H9 (cell line): ENCODE measurements around the gene RABEP1. TPM values are rescaled to one million over a fixed set of nuclear protein-coding genes. Genes with fewer than 3 reads are reported as not detected.

ENCODE experiments used
- DNase-seq: peaks from one replicate; pipeline ENCODE4 v3.0.0-alpha.2; 2017
- H2AFZ ChIP-seq: one replicate; pipeline ENCODE4 v1.6.1; 2013; ENCODE audit warnings: mild to moderate bottlenecking, low read length, control low read depth, moderate library complexity
- H2AK5ac ChIP-seq: 2 replicates; pipeline ENCODE4 v1.6.1; 2013; ENCODE audit warnings: low read length, control low read depth, mixed read lengths; ENCODE audit not compliant: insufficient read length
- H2BK120ac ChIP-seq: one replicate; pipeline ENCODE4 v1.6.1; 2013; ENCODE audit warnings: low read depth, mild to moderate bottlenecking, low read length, control low read depth, inconsistent platforms; ENCODE audit not compliant: poor library complexity, severe bottlenecking
- H2BK12ac ChIP-seq: 2 replicates; pipeline ENCODE4 v1.6.1; 2013; ENCODE audit warnings: low read length, control low read depth, mixed read lengths, low read depth; ENCODE audit not compliant: insufficient read length
- H2BK15ac ChIP-seq: 2 replicates; pipeline ENCODE4 v1.6.1; 2013; ENCODE audit warnings: low read depth, low read length, control low read depth
- H2BK20ac ChIP-seq: one replicate; pipeline ENCODE4 v1.6.1; 2013; ENCODE audit warnings: low read depth, mild to moderate bottlenecking, low read length, control low read depth, inconsistent platforms; ENCODE audit not compliant: poor library complexity, severe bottlenecking
- H2BK5ac ChIP-seq: 2 replicates; pipeline ENCODE4 v1.6.1; 2013; ENCODE audit warnings: low read length, control low read depth, mixed read lengths; ENCODE audit not compliant: insufficient read length
- H3K14ac ChIP-seq: 2 replicates; pipeline ENCODE4 v1.6.1; 2013; ENCODE audit warnings: low read length, control low read depth; ENCODE audit not compliant: insufficient read depth
- H3K18ac ChIP-seq: 2 replicates; pipeline ENCODE4 v1.6.1; 2013; ENCODE audit warnings: low read depth, mild to moderate bottlenecking, mixed read lengths, low read length, control low read depth; ENCODE audit not compliant: insufficient read length
- H3K23ac ChIP-seq: 2 replicates; pipeline ENCODE4 v1.6.1; 2013; ENCODE audit warnings: low read length, control low read depth, mixed read lengths, low read depth; ENCODE audit not compliant: insufficient read length
- H3K23me2 ChIP-seq: 2 replicates; pipeline ENCODE4 v1.6.1; 2013; ENCODE audit warnings: low read depth, mild to moderate bottlenecking, mixed read lengths, low read length, control low read depth; ENCODE audit not compliant: insufficient read length, poor library complexity, severe bottlenecking
- H3K27ac ChIP-seq: 2 replicates; pipeline ENCODE4 v1.5.1; 2013; ENCODE audit warnings: low read length, control low read depth, mixed read lengths, low read depth; ENCODE audit not compliant: insufficient read length
- H3K27me3 ChIP-seq: 2 replicates; pipeline ENCODE4 v1.6.1; 2013; ENCODE audit warnings: low read length, control low read depth, inconsistent platforms; ENCODE audit not compliant: insufficient read depth
- H3K4ac ChIP-seq: 2 replicates; pipeline ENCODE4 v1.6.1; 2013; ENCODE audit warnings: low read depth, mild to moderate bottlenecking, control low read depth, inconsistent platforms, low read length, moderate library complexity
- H3K4me1 ChIP-seq: 2 replicates; pipeline ENCODE4 v1.6.1; 2013; ENCODE audit warnings: low read length, control low read depth, inconsistent platforms; ENCODE audit not compliant: insufficient read depth
- H3K4me2 ChIP-seq: 2 replicates; pipeline ENCODE4 v1.6.1; 2013; ENCODE audit warnings: low read length, control low read depth, mixed read lengths; ENCODE audit not compliant: insufficient read length, insufficient read depth
- H3K56ac ChIP-seq: 2 replicates; pipeline ENCODE4 v1.6.1; 2013; ENCODE audit warnings: low read depth, mild to moderate bottlenecking, mixed read lengths, low read length, control low read depth; ENCODE audit not compliant: insufficient read length
- H3K79me1 ChIP-seq: 2 replicates; pipeline ENCODE4 v1.6.1; 2013; ENCODE audit warnings: low read depth, mild to moderate bottlenecking, moderate library complexity, low read length, control low read depth, inconsistent platforms; ENCODE audit not compliant: insufficient read depth, poor library complexity, severe bottlenecking
- H3K79me2 ChIP-seq: 2 replicates; pipeline ENCODE4 v1.6.1; 2013; ENCODE audit warnings: low read length, control low read depth, inconsistent platforms; ENCODE audit not compliant: insufficient read depth
- H3K9ac ChIP-seq: 2 replicates; pipeline ENCODE4 v1.6.1; 2013; ENCODE audit warnings: low read length, control low read depth, mixed read lengths; ENCODE audit not compliant: insufficient read length; ENCODE audit errors: extremely low read depth
- H3K9me3 ChIP-seq: one replicate; pipeline ENCODE4 v1.6.1; 2013; ENCODE audit warnings: low read depth, low read length, inconsistent platforms; ENCODE audit not compliant: control insufficient read depth
- H3T11ph ChIP-seq: one replicate; pipeline ENCODE4 v1.6.1; 2013; ENCODE audit warnings: mild to moderate bottlenecking, low read length, control low read depth, inconsistent platforms
- H4K20me1 ChIP-seq: one replicate; pipeline ENCODE4 v1.6.1; 2013; ENCODE audit not compliant: control insufficient read depth, insufficient read length, insufficient read depth
- H4K5ac ChIP-seq: 2 replicates; pipeline ENCODE4 v1.6.1; 2013; ENCODE audit warnings: low read depth, mild to moderate bottlenecking, mixed read lengths, low read length, control low read depth; ENCODE audit not compliant: insufficient read length
- H4K8ac ChIP-seq: replicated peaks from 2 replicates; pipeline ENCODE4 v1.6.1; 2013; ENCODE audit warnings: low read length, control low read depth, mixed read lengths, low read depth; ENCODE audit not compliant: insufficient read length
- H4K91ac ChIP-seq: 2 replicates; pipeline ENCODE4 v1.6.1; 2013; ENCODE audit warnings: low read depth, mild to moderate bottlenecking, moderate library complexity, mixed read lengths, low read length, control low read depth; ENCODE audit not compliant: insufficient read length
- H3K27ac Mint-ChIP-seq, 3 experiments: 2 replicates in 2 of 3; 3 replicates in 1 of 3; pipeline ENCODE4 v1.8.0; 2020 to 2021; ENCODE audit warnings: mixed read lengths in 3 of 3, mild to moderate bottlenecking in 1 of 3, moderate library complexity in 1 of 3
- H3K27me3 Mint-ChIP-seq: 2 replicates; pipeline ENCODE4 v1.8.0; 2021; ENCODE audit warnings: low read depth, mild to moderate bottlenecking, moderate library complexity, mixed read lengths
- H3K36me3 Mint-ChIP-seq, 3 experiments: 2 replicates in 2 of 3; 3 replicates in 1 of 3; pipeline ENCODE4 v1.8.0; 2020 to 2021; ENCODE audit warnings: low read depth in 3 of 3, mixed read lengths in 3 of 3; ENCODE audit not compliant: insufficient read depth in 1 of 3
- H3K4me1 Mint-ChIP-seq, 2 experiments: 2 replicates each; pipeline ENCODE4 v1.8.0; 2020; ENCODE audit warnings: mixed read lengths in 2 of 2
- H3K4me3 Mint-ChIP-seq, 2 experiments: 2 replicates in 1 of 2; 3 replicates in 1 of 2; pipeline ENCODE4 v1.8.0; 2020 to 2021; ENCODE audit warnings: mild to moderate bottlenecking in 2 of 2, mixed read lengths in 2 of 2, moderate library complexity in 1 of 2
- H3K9me3 Mint-ChIP-seq, 2 experiments: 2 replicates in 1 of 2; 3 replicates in 1 of 2; pipeline ENCODE4 v1.8.0; 2020; ENCODE audit warnings: mild to moderate bottlenecking in 2 of 2, mixed read lengths in 2 of 2, moderate library complexity in 1 of 2
- CTCF ChIP-seq: fragments of 200-600 bp; sonication (generic); conservative IDR thresholded peaks from 3 replicates; pipeline ENCODE4 v1.8.0; 2021; ENCODE audit warnings: antibody characterized with exemption, mild to moderate bottlenecking
- WGBS: extraction: QIAGEN DNeasy Blood & Tissue Kit; methylation state at CpG from one replicate; pipeline ENCODE4 v1.1.7; 2013; ENCODE audit warnings: missing lambda C conversion rate, low lambda C conversion rate, mixed read lengths; ENCODE audit not compliant: insufficient read length; ENCODE audit errors: extremely low coverage; 5-methylcytosine and 5-hydroxymethylcytosine counted together
- total RNA-seq: library from RNA; stranded (reverse); gene quantifications from 2 replicates; pipeline ENCODE4 v1.2.1, GENCODE V29; 2021

The RABEP1 gene
- total RNA-seq, 1 experiment from 2014 or later, result 46.9 TPM

- Histone ChIP-seq H3K79me2 (no peaks in the 10 kb centered on the region), H3K27me3 (no peaks in the 10 kb centered on the region), H3K18ac (no peak overlapping the region), H2BK20ac (no peak overlapping the region), H3K4me2 (no peak overlapping the region), H2BK12ac (no peak overlapping the region), H4K20me1 (no peaks in the 10 kb centered on the region), H3K56ac (no peak overlapping the region), H3K23me2 (no peaks in the 10 kb centered on the region), H3K9ac (no peak overlapping the region), H3T11ph (no peak overlapping the region), H4K91ac (no peak overlapping the region), H3K4ac (no peak overlapping the region), H2AK5ac (no peak overlapping the region), H2AFZ (no peak overlapping the region), H3K23ac (no peak overlapping the region), H2BK15ac (no peak overlapping the region), H4K8ac (no peak overlapping the region), H3K9me3 (no peaks in the 10 kb centered on the region), H3K14ac (no peak overlapping the region; the same call in 1 of the 2 replicates), H3K27ac (no peak overlapping the region), H2BK5ac (peak overlapping the region; percentile 55), H4K5ac (no peak overlapping the region), H3K79me1 (no peaks in the 10 kb centered on the region), H2BK120ac (no peak overlapping the region), H3K4me1 (no peaks in the 10 kb centered on the region)
- no CpG with 5 or more reads among the region's 3 CpGs for WGBS
- peaks cover 21 to 61% (median 21%) of the 10 kb centered on the region in 3 experiments; a peak in 6 of 7 replicates for H3K36me3 Mint-ChIP-seq
- H3K9me3 Mint-ChIP-seq, result no peaks in the 10 kb centered on the region
- TF ChIP-seq CTCF, result no peak
- DNase-seq, result no peak
- H3K27ac Mint-ChIP-seq, result peak overlapping the region in 2 of 3 experiments; percentile 33 to 47; a peak in 2 of 7 replicates
- peaks cover under 1 to 5% of the 10 kb centered on the region in 2 experiments; a peak in 1 of 4 replicates for H3K4me1 Mint-ChIP-seq
- no peak overlapping the region for H3K4me3 Mint-ChIP-seq
- H3K27me3 Mint-ChIP-seq, result no peaks in the 10 kb centered on the region
Observed at GRCh38 chr17:5355421-5356129, 73.5 kb downstream of the RABEP1 start.
